GM04504 (cell line): Measurements from ENCODE around the gene SLC4A3.
"Not testable (repeated sequence)": the region's sequence is repeated elsewhere in the genome, so short reads cannot be mapped to it uniquely, and the experiment has no call there.

ENCODE experiments used
- DNase-seq: peaks from one replicate; pipeline ENCODE4 v3.0.0-alpha.2; 2012; ENCODE audit warnings: low read depth

SLC4A3 gene

GRCh38 chr2:219648963-219649362 lies 21.5 kb downstream of the SLC4A3 start:
- no peak for DNase-seq

DNA sequence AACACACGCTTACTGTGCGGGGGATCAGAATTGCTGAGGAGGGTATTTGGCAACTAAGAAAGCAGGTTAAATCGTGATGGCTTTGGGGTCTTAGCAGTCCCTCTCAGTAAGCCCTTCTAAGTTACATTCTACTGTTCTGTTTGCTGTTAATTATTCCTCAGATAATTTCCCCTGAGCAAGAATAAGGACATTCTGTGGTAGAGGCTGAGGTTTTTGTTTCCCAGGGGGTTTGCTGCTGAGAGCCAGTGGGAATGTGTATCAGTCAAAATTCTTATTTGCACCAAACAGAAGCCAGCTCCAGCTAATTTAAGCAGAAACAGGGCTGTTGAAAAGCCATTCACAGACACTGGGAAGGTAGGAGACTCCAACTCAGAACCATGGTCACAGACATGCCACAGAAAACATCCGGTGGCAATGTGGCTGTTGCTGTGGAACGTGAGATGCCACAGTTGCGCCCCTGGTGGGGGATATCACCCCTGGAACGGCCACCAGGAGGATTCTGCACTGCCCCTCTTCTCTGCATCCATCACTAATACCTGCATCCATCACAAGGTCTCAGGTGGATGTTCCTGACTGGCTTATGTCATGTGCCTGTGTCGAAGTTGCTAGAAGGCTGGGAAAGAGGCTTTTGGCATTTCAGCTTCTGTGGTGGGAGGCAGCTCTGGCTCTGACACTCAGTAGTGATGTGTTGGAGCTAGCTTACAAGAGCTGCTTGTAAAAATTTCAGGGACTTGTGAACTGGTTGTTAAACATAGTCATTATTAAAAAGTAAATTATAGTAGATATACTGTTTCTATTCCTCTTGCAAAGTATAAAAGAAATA lies 23.2 kb downstream of the SLC4A3 start:
- no peak for DNase-seq

- DNase-seq, result not testable (repeated sequence)
Measured at GRCh38 chr2:219651656-219652055, 24.2 kb downstream of the SLC4A3 start.

DNA sequence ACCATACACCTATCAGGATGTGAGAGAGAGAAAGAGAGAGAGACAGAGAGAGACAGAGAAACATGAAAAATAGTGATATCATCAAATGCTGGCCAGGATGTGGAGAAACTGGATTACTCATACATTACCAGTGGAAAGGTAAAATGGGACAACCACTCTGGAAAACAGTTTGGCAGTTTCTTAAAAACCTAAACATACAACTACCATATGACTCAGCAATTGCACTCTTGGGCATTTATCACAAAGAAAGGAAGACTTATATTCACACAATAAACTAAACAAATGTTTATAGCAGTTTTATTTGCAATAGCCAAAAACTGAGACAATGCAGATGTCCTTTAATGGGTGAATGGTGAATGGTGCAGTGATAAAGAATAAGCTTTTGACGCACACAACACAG lies 29.1 kb downstream of the SLC4A3 start:
- no peak for DNase-seq

DNA sequence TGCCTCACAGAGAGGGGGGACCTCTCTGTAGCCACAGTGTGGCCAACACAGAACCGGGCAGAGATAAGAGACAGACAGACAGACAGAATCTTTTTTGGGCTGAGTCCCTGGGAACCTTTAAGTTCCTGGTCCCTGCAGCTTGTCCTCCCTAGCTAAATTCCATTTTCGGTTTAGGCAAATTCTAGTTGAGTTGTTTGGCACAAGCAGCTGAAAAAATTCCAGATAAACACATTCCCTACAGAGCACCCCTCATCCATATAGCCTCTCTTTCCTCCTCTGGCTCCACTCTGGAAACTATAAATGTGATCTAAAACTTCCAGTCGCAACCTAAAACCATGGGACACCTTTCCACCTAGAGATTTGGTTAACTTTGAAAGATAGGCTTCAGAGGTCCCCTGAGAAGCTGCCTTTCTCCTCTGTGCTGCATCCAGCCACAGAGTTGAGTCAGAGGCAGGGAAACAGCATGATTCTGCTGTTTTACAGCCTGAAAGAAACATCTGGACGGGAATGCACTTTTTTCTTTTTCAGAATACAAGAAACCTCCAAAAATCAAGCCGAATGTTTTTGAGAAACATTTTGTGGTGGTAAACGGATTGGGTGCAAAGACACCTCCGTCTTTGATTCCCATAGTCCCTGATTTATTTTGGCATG lies 30.9 kb downstream of the SLC4A3 start:
- DNase-seq, result no peak

- no peak for DNase-seq
Measured at GRCh38 chr2:219658874-219659273, 31.4 kb downstream of the SLC4A3 start.

DNA sequence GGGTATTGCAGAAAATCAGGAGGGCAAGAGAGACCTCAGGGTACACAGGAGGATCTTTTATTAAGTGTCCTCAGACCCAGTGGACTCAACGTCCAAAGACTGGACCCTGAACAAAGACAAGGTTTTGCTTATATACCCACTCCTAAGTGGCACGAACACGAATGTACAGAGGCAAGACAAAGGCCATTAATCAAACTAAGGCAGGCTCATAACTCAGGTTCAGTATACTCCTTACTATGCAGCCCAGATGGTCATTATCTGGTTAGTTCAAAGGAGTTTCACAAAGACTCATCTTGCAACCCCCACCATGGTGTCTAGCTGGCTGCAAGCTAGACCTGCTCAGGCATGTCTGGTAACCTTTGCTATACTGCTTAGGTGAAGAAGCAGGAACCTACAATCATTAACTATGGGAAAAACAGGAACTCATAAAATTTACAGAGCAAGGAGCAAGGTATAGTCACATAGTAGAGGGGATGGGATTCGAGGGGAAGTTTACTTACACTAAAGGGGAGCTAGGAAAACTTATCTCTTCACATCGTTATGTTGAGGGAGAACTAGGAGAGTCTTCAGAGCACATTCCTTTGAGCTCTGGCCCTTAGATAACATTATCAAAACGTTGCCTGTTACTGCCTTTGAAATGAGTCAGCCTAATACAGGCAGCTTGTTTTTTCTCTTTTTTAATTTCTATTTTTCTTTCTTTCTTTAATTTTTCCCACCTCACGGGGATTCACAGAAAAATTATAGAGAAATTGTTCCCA lies 33.9 kb downstream of the SLC4A3 start:
- DNase-seq, result no peak

DNA sequence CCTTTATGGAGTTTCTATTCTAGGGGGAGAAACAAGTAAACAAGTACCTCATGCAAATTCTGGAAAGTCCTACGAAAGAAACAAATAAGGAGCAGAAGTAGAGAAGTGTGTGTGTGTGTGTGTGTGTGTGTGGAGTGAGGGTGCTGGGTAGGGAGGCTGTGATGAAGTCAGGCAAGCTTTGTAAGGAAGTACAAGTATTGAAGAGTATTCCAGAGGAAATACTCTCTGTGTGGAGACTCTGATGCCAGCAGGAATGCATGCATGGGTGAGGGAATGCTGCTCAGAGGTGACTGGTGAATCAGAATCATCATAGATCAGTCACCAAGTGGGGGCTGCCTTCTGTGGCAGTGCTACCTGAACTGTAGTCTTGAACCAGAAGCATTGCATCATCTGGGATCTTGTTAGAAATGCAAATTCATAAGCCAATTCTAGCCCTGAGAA lies 34.5 kb downstream of the SLC4A3 start:
- DNase-seq, result no peak

DNA sequence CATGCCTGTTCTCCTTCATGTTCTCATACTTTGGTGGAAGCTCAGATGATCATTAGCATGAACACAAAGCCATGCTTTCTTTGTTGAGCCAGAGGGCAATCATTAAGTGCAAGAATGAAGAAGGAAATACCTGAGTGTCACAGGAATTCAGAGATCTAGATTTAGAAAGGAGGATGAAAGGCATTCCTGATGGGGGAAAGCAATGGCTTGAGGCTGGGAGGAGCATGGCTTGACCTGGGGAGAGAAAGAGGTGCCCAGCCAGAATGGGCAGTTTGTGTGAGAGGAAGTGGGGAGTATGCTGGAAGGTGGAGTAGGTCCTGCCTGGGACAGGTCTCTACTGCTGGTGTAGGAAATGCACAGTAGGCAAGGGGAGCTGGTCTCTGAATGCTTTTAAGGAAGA lies 35.1 kb downstream of the SLC4A3 start:
- no peak for DNase-seq

- DNase-seq, result no peak
Measured at GRCh38 chr2:219663116-219663762, 35.8 kb downstream of the SLC4A3 start.

DNA sequence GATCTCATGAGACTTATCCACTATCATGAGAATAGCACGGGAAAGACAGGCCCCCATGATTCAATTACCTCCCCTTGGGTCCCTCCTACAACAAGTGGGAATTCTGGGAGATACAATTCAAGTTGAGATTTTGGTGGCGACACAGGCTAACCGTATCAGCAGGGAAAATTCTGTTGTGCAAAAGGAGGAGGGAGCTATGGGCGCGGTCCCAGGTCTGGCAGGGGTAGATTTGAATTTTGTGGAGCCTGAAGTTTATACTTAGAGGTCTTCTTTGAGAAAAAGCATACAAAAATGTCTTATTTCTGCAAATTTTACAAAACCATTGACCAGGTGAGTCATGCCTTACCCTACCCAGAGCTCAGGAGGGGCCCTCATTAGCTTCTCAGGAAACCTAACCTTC lies 36.6 kb downstream of the SLC4A3 start:
- no peak for DNase-seq

- no peak for DNase-seq
Measured at GRCh38 chr2:219664944-219665343, 37.5 kb downstream of the SLC4A3 start.

GRCh38 chr2:219665926-219666325 lies 38.5 kb downstream of the SLC4A3 start:
- no peak for DNase-seq

DNA sequence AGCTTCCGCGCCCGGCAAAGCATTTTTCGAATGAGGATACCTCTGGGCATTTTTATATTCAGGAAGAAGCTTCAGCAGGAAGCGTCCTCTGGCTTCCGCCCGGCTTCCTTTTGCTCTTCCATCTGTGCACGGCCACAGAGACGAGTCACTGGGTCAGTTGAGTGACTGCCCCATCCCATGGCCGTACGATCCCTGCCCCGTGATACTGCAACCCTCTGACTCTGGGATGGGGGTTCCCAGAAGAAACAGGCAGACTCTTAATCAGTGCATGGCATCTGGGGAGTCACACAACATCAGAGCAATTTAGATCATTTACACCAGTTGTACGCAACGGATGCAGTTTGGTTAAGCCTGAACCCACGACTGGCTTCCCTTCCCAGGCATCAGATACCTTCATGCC lies 40.9 kb downstream of the SLC4A3 start:
- DNase-seq, result no peak

DNA sequence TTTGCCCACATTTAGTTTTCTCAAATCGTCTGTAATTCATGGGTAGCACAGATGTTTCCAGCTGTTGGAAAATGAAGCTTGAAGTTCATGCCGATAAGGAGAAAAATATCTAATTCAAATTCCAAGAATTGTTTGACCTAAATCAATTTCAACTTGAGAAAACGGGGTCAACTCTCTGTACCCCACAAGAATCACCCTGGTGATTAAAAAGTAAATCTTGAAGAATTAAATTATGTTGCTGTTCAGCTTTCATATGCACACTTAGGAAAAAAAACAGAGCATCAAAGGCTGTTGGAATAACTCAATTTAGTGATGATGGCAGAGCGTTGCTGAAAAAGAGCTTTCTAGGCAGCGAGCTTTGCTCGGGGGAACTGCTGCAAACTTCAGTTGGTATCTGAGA lies 43.0 kb downstream of the SLC4A3 start:
- DNase-seq, result no peak

GRCh38 chr2:219671279-219671678 lies 43.8 kb downstream of the SLC4A3 start:
- DNase-seq, result no peak

- no peak for DNase-seq
Measured at GRCh38 chr2:219672406-219672805, 45.0 kb downstream of the SLC4A3 start.

DNA sequence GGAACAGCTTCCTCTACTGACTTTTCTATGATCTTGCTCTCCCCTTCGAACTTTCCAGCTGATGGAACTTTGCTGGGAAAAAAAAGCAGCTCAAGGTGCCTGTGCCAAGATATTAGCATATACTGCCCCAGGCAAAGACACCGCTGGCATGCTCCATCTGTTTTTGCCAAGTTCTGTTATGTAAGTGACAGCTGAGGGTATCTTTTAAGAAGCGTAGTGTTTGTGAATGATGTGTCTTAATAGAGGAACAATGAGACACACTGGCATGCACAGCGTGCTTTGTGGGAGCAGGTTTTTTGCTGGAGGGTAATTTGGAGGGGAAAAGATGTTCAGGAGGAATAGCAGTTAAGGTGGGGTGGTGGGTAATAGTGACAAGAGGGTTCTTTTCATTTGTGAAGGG lies 47.8 kb downstream of the SLC4A3 start:
- no peak for DNase-seq

GRCh38 chr2:219676586-219676985 lies 49.2 kb downstream of the SLC4A3 start:
- DNase-seq, result no peak

DNA sequence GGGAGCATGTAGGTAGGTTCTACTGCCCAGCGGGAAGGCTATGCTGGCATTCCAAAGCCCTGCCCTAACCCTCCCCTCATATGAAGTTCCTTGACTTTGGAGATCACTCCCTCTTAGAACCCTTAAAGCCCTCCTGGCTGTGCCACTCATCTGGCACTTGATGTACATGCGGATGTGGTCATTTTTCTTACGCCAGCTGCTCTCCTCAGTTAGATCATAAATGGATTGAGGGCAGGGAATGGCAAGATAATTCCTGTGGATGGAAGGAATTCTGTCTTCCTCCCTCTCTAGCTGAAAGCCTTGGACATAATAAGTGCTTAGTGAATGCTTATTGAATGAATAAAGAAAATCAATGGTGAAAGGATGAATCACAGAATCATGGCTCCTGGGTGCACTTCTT lies 51.6 kb downstream of the SLC4A3 start:
- DNase-seq, result no peak

- DNase-seq, result no peak
Measured at GRCh38 chr2:219679571-219679970, 52.1 kb downstream of the SLC4A3 start.

GRCh38 chr2:219680958-219681693 lies 53.7 kb downstream of the SLC4A3 start:
- no peak for DNase-seq
